Measurements from ENCODE around the gene BSND.

GRCh38 chr1:55051621-55052020 lies 52.9 kb downstream of the BSND start:
- TF ChIP-seq CTCF (optimal IDR thresholded peaks at IDR 0.05 in 1 of 3, IDR thresholded peaks at IDR 0.05 in 1 of 3, conservative IDR thresholded peaks at IDR 0.05 in 1 of 3; ENCODE audit: extremely low read depth in 1 of 3, insufficient read depth in 2 of 3, low read length in 3 of 3): no peak
- no peak for TF ChIP-seq EZH2 (IDR thresholded peaks at IDR 0.05; ENCODE audit: low read length)
